DND-41 (cell line): ENCODE data around the gene ASIP.

Experiments
- ATAC-seq: fragments of 200-7000 bp; cut with Tn5 transposase; 3 replicates; pipeline ENCODE4 v1.9.1; 2021; ENCODE audit warnings: low read depth; ENCODE audit not compliant: insufficient read depth
- DNase-seq: peaks from one replicate; pipeline ENCODE4 v3.0.0-alpha.2; 2020
- H2AFZ ChIP-seq: 2 replicates; pipeline ENCODE4 v1.6.0; 2012; ENCODE audit warnings: low read depth, low read length
- H3K27ac ChIP-seq: 2 replicates; pipeline ENCODE4 v1.5.1; 2012; ENCODE audit warnings: low read length, inconsistent platforms
- H3K27me3 ChIP-seq: fragments of 200-600 bp; sonication (generic); 2 replicates; pipeline ENCODE4 v1.6.0; 2012; ENCODE audit warnings: low read length, mild to moderate bottlenecking, inconsistent platforms; ENCODE audit not compliant: insufficient read depth, poor library complexity
- H3K36me3 ChIP-seq: 2 replicates; pipeline ENCODE4 v1.5.1; 2012; ENCODE audit warnings: low read length, inconsistent platforms; ENCODE audit not compliant: insufficient read depth
- H3K4me1 ChIP-seq: 2 replicates; pipeline ENCODE4 v1.5.1; 2012; ENCODE audit warnings: mild to moderate bottlenecking, low read length; ENCODE audit not compliant: insufficient read depth
- H3K4me2 ChIP-seq: 2 replicates; pipeline ENCODE4 v1.6.0; 2012; ENCODE audit warnings: mild to moderate bottlenecking, moderate library complexity, low read length, inconsistent platforms; ENCODE audit not compliant: insufficient read depth
- H3K4me3 ChIP-seq, 2 experiments: fragments of 200-600 bp in 1 of 2; shearing (Covaris generic) in 1 of 2; 2 replicates each; pipeline ENCODE4 v1.5.1; 2012 to 2016; ENCODE audit warnings: inconsistent platforms in 2 of 2, low read length in 2 of 2, mild to moderate bottlenecking in 2 of 2, low read depth in 1 of 2, moderate library complexity in 1 of 2
- H3K79me2 ChIP-seq: 2 replicates; pipeline ENCODE4 v1.6.0; 2012; ENCODE audit warnings: low read length, inconsistent platforms; ENCODE audit not compliant: insufficient read depth
- H3K9ac ChIP-seq: 2 replicates; pipeline ENCODE4 v1.6.0; 2012; ENCODE audit warnings: low read depth, mild to moderate bottlenecking, inconsistent platforms, low read length, moderate library complexity
- H3K9me3 ChIP-seq: 2 replicates; pipeline ENCODE4 v1.5.1; 2012; ENCODE audit warnings: low read length, moderate library complexity, mild to moderate bottlenecking, inconsistent platforms; ENCODE audit not compliant: insufficient read depth, severe bottlenecking
- H4K20me1 ChIP-seq: 2 replicates; pipeline ENCODE4 v1.6.0; 2012; ENCODE audit warnings: low read length; ENCODE audit not compliant: insufficient read depth
- CTCF ChIP-seq: IDR thresholded peaks from 2 replicates; pipeline ENCODE4 v1.5.1; 2012; ENCODE audit warnings: borderline replicate concordance, low read length, moderate library complexity, mild to moderate bottlenecking; ENCODE audit not compliant: poor library complexity, severe bottlenecking; ENCODE audit errors: extremely low read depth
- EZH2 ChIP-seq: IDR thresholded peaks from 3 replicates; pipeline ENCODE4 v1.6.1; 2012; ENCODE audit warnings: borderline replicate concordance, low read depth, mild to moderate bottlenecking, moderate library complexity, low read length, inconsistent platforms; ENCODE audit not compliant: severe bottlenecking

The ASIP gene

GRCh38 chr20:34240693-34241615 lies at the start of gene ASIP:
ASIP (plus strand) TSS chr20:34241423; CDS start chr20:34260375, 18,952 bp downstream.
- H2AFZ ChIP-seq: peak within 1 kb of the TSS; percentile 68
- H3K9me3 ChIP-seq: no peaks in the 10 kb centered on the region
- H3K4me2 ChIP-seq: peak within 1 kb of the TSS; percentile 59
- peak within 1 kb of the TSS; percentile 49 for H3K27ac ChIP-seq
- TF ChIP-seq EZH2: no peak
- TF ChIP-seq CTCF: no peak
- peaks cover 24% of the 10 kb centered on the region for H3K4me1 ChIP-seq
- peak within 1 kb of the TSS; percentile 33 for H3K9ac ChIP-seq
- peak within 1 kb of the TSS in 1 of 2 experiments; percentile 37; a peak in 2 of 4 replicates for H3K4me3 ChIP-seq
- no peaks in the 10 kb centered on the region for H4K20me1 ChIP-seq
- H3K27me3 ChIP-seq: no peaks in the 10 kb centered on the region
- DNase-seq: peak; percentile 65
- peak; percentile 94 for ATAC-seq
- H3K79me2 ChIP-seq: no peaks in the 10 kb centered on the region
- no peaks in the 10 kb centered on the region for H3K36me3 ChIP-seq

GRCh38 chr20:34193051-34193450 lies 48.2 kb upstream of the ASIP start:
- H3K9me3 ChIP-seq: no peaks in the 10 kb centered on the region
- no peak overlapping the region for H2AFZ ChIP-seq
- ATAC-seq (no peak), DNase-seq (no peak)
- no peak overlapping the region for H3K27ac ChIP-seq
- H3K9ac ChIP-seq: no peak overlapping the region
- no peak overlapping the region for H3K4me2 ChIP-seq
- peaks cover 21% of the 10 kb centered on the region for H3K27me3 ChIP-seq
- no peak for TF ChIP-seq CTCF
- no peak for TF ChIP-seq EZH2
- no peaks in the 10 kb centered on the region for H3K36me3 ChIP-seq
- no peaks in the 10 kb centered on the region for H3K79me2 ChIP-seq
- peaks cover 2% of the 10 kb centered on the region; the same call in 1 of the 2 replicates for H4K20me1 ChIP-seq
- H3K4me3 ChIP-seq: no peak overlapping the region
- H3K4me1 ChIP-seq: no peaks in the 10 kb centered on the region

GRCh38 chr20:34199183-34199582 lies 42.0 kb upstream of the ASIP start:
- H2AFZ ChIP-seq: no peak overlapping the region
- H3K36me3 ChIP-seq: no peaks in the 10 kb centered on the region
- no peaks in the 10 kb centered on the region for H3K4me1 ChIP-seq
- DNase-seq (no peak), ATAC-seq (no peak)
- no peak overlapping the region for H3K4me2 ChIP-seq
- TF ChIP-seq CTCF (no peak), EZH2 (no peak)
- no peak overlapping the region for H3K4me3 ChIP-seq
- H3K27ac ChIP-seq: no peak overlapping the region
- peaks cover 23% of the 10 kb centered on the region for H3K27me3 ChIP-seq
- H3K9ac ChIP-seq: no peak overlapping the region
- no peaks in the 10 kb centered on the region for H3K79me2 ChIP-seq
- no peaks in the 10 kb centered on the region for H3K9me3 ChIP-seq
- no peaks in the 10 kb centered on the region for H4K20me1 ChIP-seq
